ENCODE measurements around the gene MTFR1L. TPM values are rescaled to one million over a fixed set of nuclear protein-coding genes. Genes with fewer than 3 reads are reported as not detected.

Gene MTFR1L
- total RNA-seq, 1 donor from 2014 or later = 44.6 TPM

DNA sequence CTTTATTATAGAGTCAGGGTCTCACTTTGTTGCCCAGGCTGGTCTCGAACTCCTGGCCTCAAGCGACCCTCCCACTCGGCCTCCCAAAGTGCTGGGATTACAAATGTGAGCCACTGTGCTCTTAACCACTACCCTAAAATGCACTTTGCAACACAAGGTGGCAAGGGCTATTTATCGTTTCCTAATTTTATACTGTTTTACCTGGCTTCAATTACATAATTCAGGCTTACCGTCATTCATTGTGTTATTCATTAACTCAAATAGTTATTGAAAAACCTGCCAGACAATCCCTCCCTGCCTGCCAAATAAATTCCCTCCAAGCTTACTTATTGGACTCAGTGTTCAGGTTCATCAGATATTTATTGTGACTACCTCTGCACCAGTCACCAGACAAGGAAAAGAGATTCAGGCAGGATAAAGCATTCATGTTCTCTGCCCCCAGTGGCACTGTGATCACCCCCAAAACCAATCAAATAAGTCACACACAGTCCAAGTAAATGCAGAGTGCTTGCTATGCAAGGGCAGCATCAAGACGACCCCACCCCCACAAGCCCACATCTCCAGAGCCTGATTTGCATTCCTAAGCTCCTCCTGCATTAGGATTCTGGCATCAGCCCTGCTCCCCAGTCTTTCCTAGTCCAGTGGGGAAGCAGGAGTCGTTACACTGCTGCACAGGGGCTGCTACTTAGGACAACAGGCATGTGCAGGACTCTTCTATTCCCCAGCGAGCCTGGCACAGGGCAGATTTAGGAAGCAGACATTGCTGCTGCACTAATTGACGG lies 47.6 kb downstream of the MTFR1L start:
- TF ChIP-seq, protein P1, sequence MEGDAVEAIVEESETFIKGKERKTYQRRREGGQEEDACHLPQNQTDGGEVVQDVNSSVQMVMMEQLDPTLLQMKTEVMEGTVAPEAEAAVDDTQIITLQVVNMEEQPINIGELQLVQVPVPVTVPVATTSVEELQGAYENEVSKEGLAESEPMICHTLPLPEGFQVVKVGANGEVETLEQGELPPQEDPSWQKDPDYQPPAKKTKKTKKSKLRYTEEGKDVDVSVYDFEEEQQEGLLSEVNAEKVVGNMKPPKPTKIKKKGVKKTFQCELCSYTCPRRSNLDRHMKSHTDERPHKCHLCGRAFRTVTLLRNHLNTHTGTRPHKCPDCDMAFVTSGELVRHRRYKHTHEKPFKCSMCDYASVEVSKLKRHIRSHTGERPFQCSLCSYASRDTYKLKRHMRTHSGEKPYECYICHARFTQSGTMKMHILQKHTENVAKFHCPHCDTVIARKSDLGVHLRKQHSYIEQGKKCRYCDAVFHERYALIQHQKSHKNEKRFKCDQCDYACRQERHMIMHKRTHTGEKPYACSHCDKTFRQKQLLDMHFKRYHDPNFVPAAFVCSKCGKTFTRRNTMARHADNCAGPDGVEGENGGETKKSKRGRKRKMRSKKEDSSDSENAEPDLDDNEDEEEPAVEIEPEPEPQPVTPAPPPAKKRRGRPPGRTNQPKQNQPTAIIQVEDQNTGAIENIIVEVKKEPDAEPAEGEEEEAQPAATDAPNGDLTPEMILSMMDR (IDR thresholded peaks at IDR 0.05; ENCODE audit: insufficient read depth, low read depth, low read length) = no peak
- TF ChIP-seq EZH2 (IDR thresholded peaks at IDR 0.05; ENCODE audit: insufficient read depth, low read length) = no peak
- Histone ChIP-seq H3K36me3 (ENCODE audit: insufficient read depth, low read length) (peaks cover 6% of the 10 kb centered on the region), H3K9me3 (ENCODE audit: insufficient read depth, low read depth, low read length) (no peaks in the 10 kb centered on the region), H3K4me1 (ENCODE audit: insufficient read depth, low read length) (no peaks in the 10 kb centered on the region), H3K4me3 (ENCODE audit: insufficient read depth, low read depth, low read length) (no peak overlapping the region), H3K27ac (ENCODE audit: low read depth, low read length) (no peak overlapping the region), H4K20me1 (ENCODE audit: insufficient read depth, low read length) (peaks cover 20% of the 10 kb centered on the region), H3K27me3 (ENCODE audit: insufficient read depth, low read length) (no peaks in the 10 kb centered on the region), H3K79me2 (ENCODE audit: insufficient read depth, low read length) (peaks cover 5% of the 10 kb centered on the region), H2AFZ (ENCODE audit: low read depth, low read length) (no peak overlapping the region), H3K4me2 (ENCODE audit: low read length) (no peak overlapping the region), H3K9ac (ENCODE audit: low read length) (no peak overlapping the region)
- no peak for DNase-seq (ENCODE audit: low read depth)
- Mint-ChIP-seq H3K9me3 (ENCODE audit: unreplicated experiment) (no peaks in the 10 kb centered on the region), H3K27me3 (ENCODE audit: low read depth, unreplicated experiment) (no peaks in the 10 kb centered on the region), H3K4me1 (ENCODE audit: low read depth, unreplicated experiment) (no peaks in the 10 kb centered on the region), H3K4me3 (ENCODE audit: unreplicated experiment) (no peak overlapping the region), H3K27ac (ENCODE audit: unreplicated experiment) (no peak overlapping the region), H3K36me3 (ENCODE audit: low read depth, unreplicated experiment) (peaks cover 10% of the 10 kb centered on the region)
- no peak for FAIRE-seq

DNA sequence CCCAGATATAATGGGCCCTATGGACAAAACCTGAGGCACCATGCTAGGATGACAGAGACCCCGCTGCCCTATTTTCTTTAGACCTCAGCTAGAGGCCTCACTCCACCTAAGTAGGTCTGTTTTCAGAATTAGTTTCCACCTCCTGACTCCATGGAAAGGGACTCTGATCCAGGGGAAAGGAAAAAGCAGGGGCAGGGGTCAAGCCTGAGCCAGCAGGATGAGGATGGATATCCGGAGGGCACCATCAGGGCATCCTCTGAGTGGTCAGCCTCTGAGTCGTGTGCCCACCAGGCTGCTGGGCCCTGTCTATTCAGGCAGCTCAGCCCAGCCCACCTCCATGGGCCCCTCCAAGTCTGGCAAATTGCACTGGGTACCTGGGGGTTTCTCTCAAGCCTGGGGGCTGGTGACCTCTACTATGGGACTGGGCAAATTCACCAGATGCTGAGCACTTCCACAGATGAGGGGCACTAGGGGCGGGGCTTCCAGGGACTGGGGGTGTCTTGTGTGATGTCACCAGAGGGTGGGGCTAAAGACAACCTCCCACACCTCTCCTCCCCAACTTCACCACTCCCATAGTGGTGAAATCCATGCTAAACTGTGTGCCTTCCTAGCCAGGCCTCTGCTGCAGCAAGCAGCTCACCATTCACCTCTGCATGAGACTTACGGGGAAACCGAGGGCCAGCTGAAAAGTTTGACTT lies 50.3 kb downstream of the MTFR1L start:
- Histone ChIP-seq H3K4me2 (ENCODE audit: low read length) (no peak overlapping the region), H3K79me2 (ENCODE audit: insufficient read depth, low read length) (peaks cover 29% of the 10 kb centered on the region), H3K9me3 (ENCODE audit: insufficient read depth, low read depth, low read length) (no peaks in the 10 kb centered on the region), H3K4me1 (ENCODE audit: insufficient read depth, low read length) (peaks cover 9% of the 10 kb centered on the region), H3K4me3 (ENCODE audit: insufficient read depth, low read depth, low read length) (no peak overlapping the region), H3K9ac (ENCODE audit: low read length) (no peak overlapping the region), H3K27ac (ENCODE audit: low read depth, low read length) (no peak overlapping the region), H2AFZ (ENCODE audit: low read depth, low read length) (no peak overlapping the region), H4K20me1 (ENCODE audit: insufficient read depth, low read length) (peaks cover 22% of the 10 kb centered on the region), H3K36me3 (ENCODE audit: insufficient read depth, low read length) (no peaks in the 10 kb centered on the region), H3K27me3 (ENCODE audit: insufficient read depth, low read length) (no peaks in the 10 kb centered on the region)
- no peaks in the 10 kb centered on the region for H3K27me3 Mint-ChIP-seq (ENCODE audit: low read depth, unreplicated experiment)
- TF ChIP-seq, protein P1 (IDR thresholded peaks at IDR 0.05; ENCODE audit: insufficient read depth, low read depth, low read length) = no peak
- no peak for TF ChIP-seq EZH2 (IDR thresholded peaks at IDR 0.05; ENCODE audit: insufficient read depth, low read length)
- FAIRE-seq (no peak), DNase-seq (ENCODE audit: low read depth) (no peak)
- H3K36me3 Mint-ChIP-seq (ENCODE audit: low read depth, unreplicated experiment) = peaks cover 7% of the 10 kb centered on the region
- H3K4me3 Mint-ChIP-seq (ENCODE audit: unreplicated experiment) = no peak overlapping the region
- H3K27ac Mint-ChIP-seq (ENCODE audit: unreplicated experiment) = no peak overlapping the region
- H3K9me3 Mint-ChIP-seq (ENCODE audit: unreplicated experiment) = no peaks in the 10 kb centered on the region
- H3K4me1 Mint-ChIP-seq (ENCODE audit: low read depth, unreplicated experiment) = peaks cover 2% of the 10 kb centered on the region
